Thyroid gland (tissue), 4 donors: ENCODE results near the gene SYNRG.

Experiments
- POLR2A ChIP-seq, 2 donors: fragments of 450-650 bp; IDR thresholded peaks; one replicate each; pipeline ENCODE4 v1.6.1; 2017; ENCODE audit warnings: antibody characterized with exemption in 2 of 2, mild to moderate bottlenecking in 2 of 2, moderate library complexity in 1 of 2
- TF ChIP-seq, protein P1 (sequence below), 6 experiments: fragments of 200-600 bp in 3 of 6; fragments of 450-650 bp in 3 of 6; sonication (generic) in 3 of 6; IDR thresholded peaks; one replicate each; pipeline ENCODE4 v1.5.1; 2016 to 2019; ENCODE audit warnings: antibody characterized with exemption in 6 of 6, mild to moderate bottlenecking in 2 of 6, inconsistent platforms in 1 of 6, moderate library complexity in 1 of 6

DNA sequence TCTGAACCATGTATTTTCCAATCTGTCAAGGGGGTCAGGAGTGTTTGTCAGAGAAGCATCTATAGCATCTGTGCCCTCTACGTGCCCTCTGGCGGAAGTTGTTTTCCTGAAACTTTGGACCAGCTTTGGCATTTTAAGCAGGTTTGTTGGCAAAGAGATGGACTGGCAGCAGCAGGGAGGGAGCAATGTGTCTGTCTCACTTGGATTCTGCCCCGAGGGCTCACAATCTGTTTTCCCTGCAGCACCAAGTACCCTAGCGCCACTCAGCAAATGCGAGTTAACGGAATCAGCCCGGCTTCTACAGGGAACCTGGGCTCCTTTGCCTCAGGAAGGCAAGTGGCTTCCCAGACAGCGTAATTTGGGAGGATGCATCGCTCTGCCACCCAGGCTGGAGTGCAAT, 102.1 kb downstream of the SYNRG start:
- TF ChIP-seq POLR2A (IDR thresholded peaks at IDR 0.05), result no peak
- TF ChIP-seq, protein P1, sequence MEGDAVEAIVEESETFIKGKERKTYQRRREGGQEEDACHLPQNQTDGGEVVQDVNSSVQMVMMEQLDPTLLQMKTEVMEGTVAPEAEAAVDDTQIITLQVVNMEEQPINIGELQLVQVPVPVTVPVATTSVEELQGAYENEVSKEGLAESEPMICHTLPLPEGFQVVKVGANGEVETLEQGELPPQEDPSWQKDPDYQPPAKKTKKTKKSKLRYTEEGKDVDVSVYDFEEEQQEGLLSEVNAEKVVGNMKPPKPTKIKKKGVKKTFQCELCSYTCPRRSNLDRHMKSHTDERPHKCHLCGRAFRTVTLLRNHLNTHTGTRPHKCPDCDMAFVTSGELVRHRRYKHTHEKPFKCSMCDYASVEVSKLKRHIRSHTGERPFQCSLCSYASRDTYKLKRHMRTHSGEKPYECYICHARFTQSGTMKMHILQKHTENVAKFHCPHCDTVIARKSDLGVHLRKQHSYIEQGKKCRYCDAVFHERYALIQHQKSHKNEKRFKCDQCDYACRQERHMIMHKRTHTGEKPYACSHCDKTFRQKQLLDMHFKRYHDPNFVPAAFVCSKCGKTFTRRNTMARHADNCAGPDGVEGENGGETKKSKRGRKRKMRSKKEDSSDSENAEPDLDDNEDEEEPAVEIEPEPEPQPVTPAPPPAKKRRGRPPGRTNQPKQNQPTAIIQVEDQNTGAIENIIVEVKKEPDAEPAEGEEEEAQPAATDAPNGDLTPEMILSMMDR (IDR thresholded peaks at IDR 0.05), result no peak
